ENCODE measurements around the gene C9orf152.

DNA sequence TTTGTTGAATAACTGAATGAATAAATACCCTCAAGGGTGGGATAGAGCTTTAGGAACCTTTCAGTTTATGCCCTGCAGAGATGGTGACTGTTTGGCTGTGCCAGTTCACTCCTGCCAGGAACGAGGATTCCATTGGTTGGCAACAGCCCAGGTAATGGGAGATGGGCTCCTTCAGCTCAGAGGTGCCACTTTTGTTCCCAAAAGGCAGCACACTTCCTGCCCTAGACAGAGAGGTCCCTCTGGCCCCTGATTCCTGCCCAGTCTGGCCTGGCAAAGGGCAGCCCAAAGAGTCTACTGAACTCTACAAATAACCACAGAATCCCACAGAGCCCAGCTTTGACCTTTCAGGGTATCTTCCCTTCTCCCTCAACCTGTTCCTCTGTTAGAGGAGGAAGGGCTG is 1.6 kb downstream of the C9orf152 start:
- TF ChIP-seq POLR2A (IDR thresholded peaks at IDR 0.05; ENCODE audit: low read depth, low read length) (no peak), POLR2AphosphoS5 (IDR thresholded peaks at IDR 0.05; ENCODE audit: low read depth, low read length) (no peak)
